HG03432 (cell line): ENCODE results near the gene VWF.
A peak's percentile ranks its signal among the peaks of the same experiment; 100 is the strongest.
"Not testable (repeated sequence)": the region's sequence is repeated elsewhere in the genome, so short reads cannot be mapped to it uniquely, and the experiment has no call there.

Experiments used
- ATAC-seq: cut with Tn5 transposase; IDR thresholded peaks from one replicate; pipeline ENCODE4 v1.9.1; 2021; ENCODE audit warnings: mild to moderate bottlenecking, moderate library complexity; ENCODE audit not compliant: unreplicated experiment

Gene VWF

GRCh38 chr12:6041891-6042290 lies 82.6 kb downstream of the VWF start:
- no peak for ATAC-seq

- no peak for ATAC-seq
Observed at GRCh38 chr12:6040815-6041214, 83.7 kb downstream of the VWF start.

GRCh38 chr12:6039894-6040601 lies 84.4 kb downstream of the VWF start:
- ATAC-seq: no peak

DNA sequence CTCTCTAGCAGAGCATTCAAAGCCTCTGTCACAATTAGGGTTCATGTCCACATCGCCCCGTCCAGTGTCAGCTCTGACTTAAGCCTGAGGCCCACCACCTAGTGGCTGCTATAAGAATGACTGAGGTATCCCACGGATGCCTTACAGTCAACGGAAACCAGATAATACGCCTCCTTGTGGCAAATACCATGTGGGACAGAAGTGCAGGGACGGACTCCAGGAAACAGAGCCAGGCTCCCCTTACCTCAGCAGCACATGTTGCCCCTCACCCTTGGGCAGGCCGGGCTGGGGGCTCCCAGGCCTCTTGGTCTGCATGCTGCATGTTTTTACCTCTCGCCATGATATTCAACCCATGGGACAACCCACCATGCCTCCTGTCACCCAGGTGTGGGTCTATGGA lies 86.3 kb downstream of the VWF start:
- ATAC-seq: peak; percentile 43

DNA sequence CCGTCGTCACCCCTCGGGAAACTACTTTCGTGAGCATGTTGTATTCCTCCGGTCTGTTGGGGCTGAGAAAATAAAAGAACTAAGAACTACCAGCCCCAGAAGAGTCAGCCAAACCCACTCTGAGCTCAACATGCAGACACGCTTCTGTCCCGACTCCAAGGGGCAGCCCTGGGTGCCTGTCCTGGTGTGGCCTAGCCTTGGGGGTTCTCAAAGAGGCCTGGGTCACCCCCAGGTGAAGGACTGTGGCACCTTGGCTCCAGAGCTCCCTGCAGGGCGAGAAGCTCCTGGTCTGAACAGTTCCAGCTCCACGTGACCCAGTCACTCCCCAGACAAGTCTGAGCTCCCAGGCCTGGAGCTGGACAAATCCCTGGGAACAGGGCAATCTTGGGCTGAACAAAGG lies 87.0 kb downstream of the VWF start:
- ATAC-seq: no peak

- ATAC-seq: no peak
Observed at GRCh38 chr12:6036509-6036908, 88.0 kb downstream of the VWF start.

- ATAC-seq: no peak
Observed at GRCh38 chr12:6034596-6034995, 89.9 kb downstream of the VWF start.

DNA sequence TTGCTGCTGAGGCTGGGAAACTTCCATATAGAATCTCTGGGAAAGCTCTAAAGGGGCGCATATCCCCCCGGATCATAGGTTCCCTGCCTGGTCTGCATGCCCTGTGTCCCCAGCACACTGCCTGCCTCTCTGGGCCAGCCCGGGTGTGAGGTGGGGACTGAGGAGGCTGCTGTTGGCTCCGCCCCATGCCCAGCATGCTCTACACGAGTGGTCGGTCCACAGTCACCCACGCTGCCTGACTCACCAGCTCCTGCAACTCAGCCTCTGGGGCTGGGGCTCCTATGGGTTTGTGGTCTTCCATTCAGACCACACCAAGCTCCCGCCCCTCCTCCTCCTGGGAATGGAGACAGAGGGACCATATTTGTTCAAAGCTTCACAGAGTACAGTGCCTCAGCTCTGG lies 90.9 kb downstream of the VWF start:
- no peak for ATAC-seq

DNA sequence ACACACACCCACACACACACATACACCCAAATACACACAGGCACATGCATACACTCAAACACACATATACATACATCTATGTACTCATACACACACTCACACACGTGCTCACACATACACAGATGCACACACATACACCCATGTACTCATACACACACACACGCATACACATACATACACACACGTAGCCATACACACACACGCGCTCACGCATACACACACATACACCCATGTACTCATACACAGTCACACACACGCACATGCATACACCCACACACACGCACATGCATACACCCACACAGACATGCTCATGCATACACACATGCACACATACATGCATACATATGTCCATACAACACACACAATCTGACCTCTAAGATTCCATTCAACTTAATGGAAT lies 91.7 kb downstream of the VWF start:
- ATAC-seq: no peak

DNA sequence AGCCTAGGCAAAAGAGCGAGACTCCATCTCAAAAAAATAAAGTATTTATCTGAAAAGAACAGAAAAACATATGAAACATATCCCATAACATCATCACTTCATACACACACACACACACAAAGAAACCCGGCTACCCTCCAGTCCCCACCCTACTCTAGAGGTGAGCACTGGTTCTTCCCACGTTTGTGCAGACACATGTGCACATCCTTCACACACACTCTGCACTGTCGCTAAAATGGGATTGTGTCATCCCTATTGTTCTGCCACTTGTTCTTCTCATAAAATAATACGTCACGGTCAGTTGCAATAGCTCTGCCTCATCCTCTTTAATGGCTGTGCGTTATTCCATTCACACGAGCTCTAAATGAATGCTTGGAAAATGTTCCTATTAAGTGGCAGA lies 93.5 kb downstream of the VWF start:
- ATAC-seq: no peak

- no peak for ATAC-seq
Observed at GRCh38 chr12:6030081-6030480, 94.4 kb downstream of the VWF start.

DNA sequence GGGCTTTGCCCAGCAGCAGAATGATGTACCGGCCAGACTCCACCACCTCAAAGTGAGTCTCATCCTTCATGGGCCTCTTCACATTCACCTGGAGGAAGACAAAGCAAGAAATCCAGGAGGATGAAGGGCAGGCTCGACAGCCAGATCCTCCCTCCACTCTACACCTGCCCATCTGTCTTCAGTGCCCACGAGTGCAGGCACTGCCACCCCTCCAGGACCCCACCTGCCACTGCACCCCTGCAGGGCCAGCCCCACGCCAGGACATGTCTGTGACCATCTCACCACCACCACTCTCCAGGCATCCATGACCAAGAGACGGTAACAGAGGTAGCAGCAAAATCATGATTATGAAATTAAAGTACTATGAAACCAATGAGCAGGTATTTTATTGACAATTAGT lies 95.1 kb downstream of the VWF start:
- no peak for ATAC-seq

DNA sequence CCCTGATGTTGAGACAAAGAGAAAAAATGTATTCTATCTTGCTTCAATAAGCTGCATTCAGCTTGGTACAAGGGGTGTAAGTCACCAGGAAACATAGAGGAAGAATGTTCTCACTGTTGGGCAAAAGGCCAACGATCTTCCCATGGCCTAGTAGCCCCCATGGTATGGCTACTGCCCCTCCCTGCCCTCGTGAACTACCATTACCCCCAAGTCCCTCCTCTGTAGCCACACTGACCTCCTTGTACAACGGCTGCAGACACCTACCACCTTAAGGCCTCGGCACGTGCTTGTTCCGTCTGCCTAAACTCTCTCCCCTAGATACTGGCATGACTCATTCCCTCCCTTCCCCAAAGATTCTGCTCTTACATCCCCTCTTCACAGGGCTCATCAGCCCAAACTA lies 97.5 kb downstream of the VWF start:
- no peak for ATAC-seq

GRCh38 chr12:6025703-6026298 lies 98.7 kb downstream of the VWF start:
- ATAC-seq: not testable (repeated sequence)

DNA sequence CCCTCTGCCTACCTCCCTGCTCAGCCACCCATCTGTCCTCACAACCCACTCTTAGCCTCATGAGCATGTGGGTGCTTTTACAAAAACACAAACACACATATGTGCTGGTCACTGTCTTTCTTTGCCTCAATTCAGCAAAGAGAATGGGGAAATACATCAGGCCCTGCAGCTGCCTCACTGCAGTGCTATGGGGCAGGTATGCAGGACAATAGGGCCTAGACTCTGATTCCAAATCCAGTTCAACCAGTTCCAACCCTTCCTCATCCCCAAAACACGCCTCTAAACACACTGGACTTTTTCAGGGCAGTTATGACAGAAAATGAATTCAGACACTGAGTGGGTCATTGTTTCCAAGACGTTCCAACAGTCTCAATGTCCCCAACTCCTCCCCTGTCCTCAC lies 100.4 kb downstream of the VWF start:
- ATAC-seq: not testable (repeated sequence)

DNA sequence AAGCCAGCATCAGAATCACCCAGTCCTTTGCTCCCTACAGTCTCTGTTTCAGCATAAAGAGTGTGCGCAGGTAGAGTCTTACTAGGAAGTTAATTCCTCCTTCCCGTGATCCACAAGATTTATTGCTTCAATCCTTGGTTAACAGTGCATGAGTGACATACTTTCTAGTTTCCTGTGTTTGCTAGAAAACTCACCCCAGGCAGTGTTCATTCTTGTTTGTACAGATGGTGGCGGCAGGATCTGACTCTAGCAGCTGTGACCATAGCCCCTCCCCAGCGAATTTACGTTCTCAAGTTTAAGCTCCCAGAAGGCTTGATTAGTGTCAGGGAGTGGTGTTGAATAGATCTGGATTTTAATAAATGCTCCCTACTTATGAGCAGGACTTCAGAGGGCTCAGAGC lies 103.5 kb downstream of the VWF start:
- no peak for ATAC-seq

- not testable (repeated sequence) for ATAC-seq
Observed at GRCh38 chr12:6020511-6020910, 104.0 kb downstream of the VWF start.

- ATAC-seq: not testable (repeated sequence)
Observed at GRCh38 chr12:6019256-6019655, 105.2 kb downstream of the VWF start.

- no peak for ATAC-seq
Observed at GRCh38 chr12:6018265-6018664, 106.2 kb downstream of the VWF start.

GRCh38 chr12:6016756-6017155 lies 107.7 kb downstream of the VWF start:
- ATAC-seq: no peak

- not testable (repeated sequence) for ATAC-seq
Observed at GRCh38 chr12:6016004-6016403, 108.5 kb downstream of the VWF start.

DNA sequence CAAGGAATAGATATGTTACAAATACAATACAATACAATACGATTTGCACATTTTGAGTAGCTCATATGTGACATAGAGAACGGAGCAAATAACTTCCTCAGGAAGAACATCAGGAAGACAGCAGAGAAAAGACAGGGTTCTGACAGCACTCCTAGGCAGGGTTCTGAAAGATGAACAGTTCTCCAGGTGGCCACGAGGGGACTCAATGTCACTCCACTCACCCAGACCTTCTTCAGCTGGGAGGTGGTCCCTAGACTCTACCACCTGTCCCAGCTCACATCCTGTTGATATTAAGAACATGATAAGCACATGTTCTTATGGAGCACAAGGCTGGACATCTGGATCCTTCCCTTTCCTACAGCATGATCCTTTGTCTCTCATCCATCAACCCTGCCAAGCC lies 109.2 kb downstream of the VWF start:
- ATAC-seq: not testable (repeated sequence)
